PC-3 (cell line): Measurements from ENCODE around the gene NLGN1. TPM values are rescaled to one million over a fixed set of nuclear protein-coding genes. Genes with fewer than 3 reads are reported as not detected.

Experiments used
- ATAC-seq: fragments of 200-7000 bp; cut with Tn5 transposase; 2 replicates; pipeline ENCODE4 v1.9.1; 2020; ENCODE audit warnings: mild to moderate bottlenecking, moderate library complexity
- BruUV-seq: library from RNA; stranded (reverse); fragments of 400-500 nt; replicated peaks from 2 replicates; lab custom pipeline; 2021; lab: Mats Ljungman, UMichigan
- CTCF ChIA-PET: fragments of 300-600 bp; sonication (Branson Sonifier 250); formaldehyde crosslinking; loops from one replicate; lab custom pipeline; 2022; ENCODE audit warnings: antibody characterized with exemption; lab: Charles Lee
- POLR2A ChIA-PET: fragments of 300-600 bp; sonication (Branson Sonifier 250); formaldehyde crosslinking; loops from one replicate; lab custom pipeline; 2022; ENCODE audit warnings: antibody characterized with exemption; ENCODE audit not compliant: unreplicated experiment; lab: Charles Lee
- DNase-seq: peaks from one replicate; pipeline ENCODE4 v3.0.0-alpha.2; 2015
- H2AFZ ChIP-seq: fragments of 300-600 bp; sonication (generic); 2 replicates; pipeline ENCODE4 v1.6.0; 2016; ENCODE audit warnings: antibody characterized with exemption, low read length
- H3F3A ChIP-seq: fragments of 300-600 bp; sonication (generic); one replicate; pipeline ENCODE4 v1.6.0; 2017; ENCODE audit warnings: antibody characterized with exemption, low read length, control low read depth, mild to moderate bottlenecking; ENCODE audit not compliant: unreplicated experiment
- H3K27ac ChIP-seq: fragments of 300-600 bp; sonication (generic); 2 replicates; pipeline ENCODE4 v1.5.1; 2016; ENCODE audit warnings: mild to moderate bottlenecking, low read length
- H3K27me3 ChIP-seq: fragments of 300-600 bp; sonication (generic); 2 replicates; pipeline ENCODE4 v1.6.1; 2016; ENCODE audit warnings: low read length, mixed read lengths
- H3K36me3 ChIP-seq: fragments of 300-600 bp; sonication (generic); 2 replicates; pipeline ENCODE4 v1.6.1; 2016; ENCODE audit warnings: low read depth, mixed run types, low read length, mixed read lengths
- H3K4me1 ChIP-seq: fragments of 300-600 bp; sonication (generic); 2 replicates; pipeline ENCODE4 v1.5.1; 2016; ENCODE audit warnings: low read length; ENCODE audit not compliant: insufficient read depth
- H3K4me2 ChIP-seq: fragments of 300-600 bp; sonication (generic); 2 replicates; pipeline ENCODE4 v1.6.0; 2016; ENCODE audit warnings: low read length
- H3K4me3 ChIP-seq: fragments of 300-600 bp; sonication (generic); 2 replicates; pipeline ENCODE4 v1.5.1; 2016; ENCODE audit warnings: mild to moderate bottlenecking, low read length, mixed read lengths
- H3K79me2 ChIP-seq: fragments of 300-600 bp; sonication (generic); 2 replicates; pipeline ENCODE4 v1.6.1; 2017; ENCODE audit warnings: low read length, mixed read lengths
- H3K9ac ChIP-seq: fragments of 300-600 bp; sonication (generic); 2 replicates; pipeline ENCODE4 v1.6.0; 2016; ENCODE audit warnings: mild to moderate bottlenecking, low read length
- H3K9me2 ChIP-seq: fragments of 300-600 bp; sonication (generic); replicated peaks from 2 replicates; pipeline ENCODE4 v1.6.1; 2016; ENCODE audit warnings: mixed run types, low read length, mixed read lengths
- H3K9me3 ChIP-seq: fragments of 300-600 bp; sonication (generic); 2 replicates; pipeline ENCODE4 v1.6.1; 2016; ENCODE audit warnings: low read length, mixed read lengths
- H4K20me1 ChIP-seq: fragments of 300-600 bp; sonication (generic); 2 replicates; pipeline ENCODE4 v1.6.1; 2016; ENCODE audit warnings: low read length, mixed read lengths
- CTCF ChIP-seq: fragments of 300-600 bp; sonication (generic); conservative IDR thresholded peaks from 2 replicates; pipeline ENCODE4 v1.5.1; 2017; ENCODE audit warnings: antibody characterized with exemption, low read depth, mild to moderate bottlenecking, low read length
- EZH2 ChIP-seq: fragments of 300-600 bp; sonication (generic); IDR thresholded peaks from one replicate; pipeline ENCODE4 v1.6.1; 2017; ENCODE audit warnings: antibody characterized with exemption, mild to moderate bottlenecking, low read length; ENCODE audit not compliant: unreplicated experiment
- EZH2phosphoT487 ChIP-seq: fragments of 300-600 bp; sonication (generic); IDR thresholded peaks from 2 replicates; pipeline ENCODE4 v1.6.1; 2018; ENCODE audit warnings: mild to moderate bottlenecking, antibody characterized with exemption, low read length, borderline replicate concordance
- intact Hi-C: fragments of 100-400 bp; cut with micrococcal nuclease; formaldehyde crosslinking; loops from 2 replicates; pipeline ENCODE4 v1.9.0; 2023
- total RNA-seq: library from RNA; depleted of rRNA; stranded (reverse); fragments of >200 nt; gene quantifications from 2 replicates; pipeline ENCODE4 v1.2.3, GENCODE V29; 2014

Gene NLGN1
- total RNA-seq, 1 experiment from 2014 or later = 0.77 TPM

- no peaks in the 10 kb centered on the region for H3K9me2 ChIP-seq
- ChIA-PET POLR2A (no interaction called here), CTCF (no interaction called here)
- ATAC-seq (no peak), DNase-seq (no peak)
- no peaks in the 10 kb centered on the region for H3F3A ChIP-seq
- H3K79me2 ChIP-seq = no peaks in the 10 kb centered on the region
- H3K4me3 ChIP-seq = no peak overlapping the region
- H3K27me3 ChIP-seq = no peaks in the 10 kb centered on the region
- TF ChIP-seq EZH2 = no peak
- TF ChIP-seq CTCF = no peak
- no peak for TF ChIP-seq EZH2phosphoT487
- no peaks in the 10 kb centered on the region for H4K20me1 ChIP-seq
- H3K4me1 ChIP-seq = no peaks in the 10 kb centered on the region
- no TSS peak for BruUV-seq
- H3K36me3 ChIP-seq = no peaks in the 10 kb centered on the region
- H2AFZ ChIP-seq = no peak overlapping the region
- no peak overlapping the region for H3K9ac ChIP-seq
- H3K9me3 ChIP-seq = no peaks in the 10 kb centered on the region
- no peak overlapping the region for H3K4me2 ChIP-seq
- intact Hi-C loops = no loop called here
- no peak overlapping the region for H3K27ac ChIP-seq
Observed at GRCh38 chr3:173825730-173826129, 428.2 kb downstream of the NLGN1 start.

GRCh38 chr3:173826416-173826815, 428.9 kb downstream of the NLGN1 start:
- Histone ChIP-seq H3K79me2 (no peaks in the 10 kb centered on the region), H3K9me3 (no peaks in the 10 kb centered on the region), H3F3A (no peaks in the 10 kb centered on the region), H2AFZ (no peak overlapping the region), H3K4me3 (no peak overlapping the region), H3K27ac (no peak overlapping the region), H3K4me2 (no peak overlapping the region), H3K4me1 (no peaks in the 10 kb centered on the region), H4K20me1 (no peaks in the 10 kb centered on the region), H3K36me3 (no peaks in the 10 kb centered on the region), H3K9ac (no peak overlapping the region), H3K27me3 (no peaks in the 10 kb centered on the region), H3K9me2 (no peaks in the 10 kb centered on the region)
- ATAC-seq = no peak
- TF ChIP-seq EZH2 = no peak
- TF ChIP-seq EZH2phosphoT487 = no peak
- TF ChIP-seq CTCF = no peak
- intact Hi-C loops = no loop called here
- no TSS peak for BruUV-seq
- CTCF ChIA-PET = no interaction called here
- no peak for DNase-seq
- POLR2A ChIA-PET = no interaction called here

- Histone ChIP-seq H3K4me1 (no peaks in the 10 kb centered on the region), H3K36me3 (no peaks in the 10 kb centered on the region), H3K4me3 (no peak overlapping the region), H3K79me2 (no peaks in the 10 kb centered on the region), H4K20me1 (no peaks in the 10 kb centered on the region), H3K9ac (no peak overlapping the region), H2AFZ (no peak overlapping the region), H3K27me3 (no peaks in the 10 kb centered on the region), H3K9me2 (no peaks in the 10 kb centered on the region), H3K4me2 (no peak overlapping the region), H3K27ac (no peak overlapping the region), H3K9me3 (no peaks in the 10 kb centered on the region), H3F3A (no peaks in the 10 kb centered on the region)
- ChIA-PET CTCF (no interaction called here), POLR2A (no interaction called here)
- ATAC-seq (no peak), DNase-seq (no peak)
- BruUV-seq = no TSS peak
- TF ChIP-seq EZH2 (no peak), EZH2phosphoT487 (no peak), CTCF (no peak)
- intact Hi-C loops = no loop called here
Observed at GRCh38 chr3:173826901-173827609, 429.5 kb downstream of the NLGN1 start.
